ENCODE results near the gene SLC43A2.
"Not testable (repeated sequence)": the region's sequence is repeated elsewhere in the genome, so short reads cannot be mapped to it uniquely, and the experiment has no call there.

SLC43A2 gene

GRCh38 chr17:1627982-1628855 lies at the start of gene SLC43A2:
TSS of gene SLC43A2 (minus strand) at chr17:1628834. CDS start at chr17:1627874, 960 bp downstream.
- peak; percentile 78 for DNase-seq

GRCh38 chr17:1676401-1676800 lies 47.8 kb upstream of the SLC43A2 start:
- no peak for DNase-seq

- no peak for DNase-seq
Observed at GRCh38 chr17:1673041-1673785, 44.6 kb upstream of the SLC43A2 start.

- not testable (repeated sequence) for DNase-seq
Observed at GRCh38 chr17:1663934-1664333, 35.3 kb upstream of the SLC43A2 start.

GRCh38 chr17:1661045-1661444 lies 32.4 kb upstream of the SLC43A2 start:
- DNase-seq: no peak

GRCh38 chr17:1658100-1658499 lies 29.5 kb upstream of the SLC43A2 start:
- DNase-seq: no peak

GRCh38 chr17:1653735-1654134 lies 25.1 kb upstream of the SLC43A2 start:
- no peak for DNase-seq

- DNase-seq: not testable (repeated sequence)
Observed at GRCh38 chr17:1652794-1653193, 24.2 kb upstream of the SLC43A2 start.

GRCh38 chr17:1651559-1651844 lies 22.9 kb upstream of the SLC43A2 start:
- DNase-seq: no peak

- no peak for DNase-seq
Observed at GRCh38 chr17:1650731-1651558, 22.3 kb upstream of the SLC43A2 start.

GRCh38 chr17:1649844-1650501 lies 21.3 kb upstream of the SLC43A2 start, which contains the start of gene RILP:
TSS of gene RILP (minus strand) at chr17:1649866. CDS start at chr17:1649804, 62 bp downstream.
- DNase-seq: no peak

GRCh38 chr17:1648963-1649843 lies 20.6 kb upstream of the SLC43A2 start:
- peak; percentile 91 for DNase-seq

GRCh38 chr17:1648173-1648962 lies 19.7 kb upstream of the SLC43A2 start:
- DNase-seq: no peak

- no peak for DNase-seq
Observed at GRCh38 chr17:1647802-1648171, 19.2 kb upstream of the SLC43A2 start.

- no peak for DNase-seq
Observed at GRCh38 chr17:1646199-1646875, 17.7 kb upstream of the SLC43A2 start.

GRCh38 chr17:1645207-1646171 lies 16.9 kb upstream of the SLC43A2 start, which contains the start of gene SCARF1:
TSS of gene SCARF1 (minus strand) at chr17:1645732. CDS start at chr17:1645697, 35 bp downstream.
- no peak for DNase-seq

GRCh38 chr17:1644493-1645206 lies 16.0 kb upstream of the SLC43A2 start:
- no peak for DNase-seq

GRCh38 chr17:1643999-1644492 lies 15.4 kb upstream of the SLC43A2 start:
- no peak for DNase-seq
